B cell (primary cell): ENCODE measurements around the gene OR1L6. TPM values are rescaled to one million over a fixed set of nuclear protein-coding genes. Genes with fewer than 3 reads are reported as not detected.

ENCODE experiments used
- ATAC-seq: fragments of 200-7000 bp; cut with Tn5 transposase; one replicate; pipeline ENCODE4 v1.10.0; 2021; ENCODE audit warnings: low read depth, mild to moderate bottlenecking, moderate number of reproducible peaks, moderate library complexity
- CTCF ChIA-PET: fragments of 350-600 bp; sonication (Branson Sonifier 250); formaldehyde crosslinking; loops from one replicate; lab custom pipeline; 2021; ENCODE audit warnings: antibody characterized with exemption, inconsistent platforms; lab: Charles Lee
- POLR2A ChIA-PET: fragments of 350-600 bp; sonication (Branson Sonifier 250); formaldehyde crosslinking; loops from one replicate; lab custom pipeline; 2021; ENCODE audit warnings: antibody characterized with exemption; lab: Charles Lee
- DNase-seq: peaks from one replicate; pipeline ENCODE4 v3.0.0; 2013
- H2AFZ ChIP-seq: 2 replicates; pipeline ENCODE4 v1.6.1; 2012; ENCODE audit warnings: mild to moderate bottlenecking, low read depth, low read length; ENCODE audit not compliant: insufficient read depth, poor library complexity, severe bottlenecking
- H3K27ac ChIP-seq, 2 donors: 1 replicate in 1 of 2; 2 replicates in 1 of 2; pipeline ENCODE4 v1.5.1; 2012 to 2013; ENCODE audit warnings: low read length in 2 of 2, mild to moderate bottlenecking in 2 of 2, moderate library complexity in 1 of 2
- H3K27me3 ChIP-seq, 4 experiments: fragments of 200-600 bp in 1 of 4; sonication (generic) in 1 of 4; replicated peaks in 1 of 4; 1 replicate in 2 of 4; 2 replicates in 2 of 4; pipeline versions ENCODE4 v1.6.1 to v1.7.0; 2013 to 2016; ENCODE audit warnings: low read length in 3 of 4, mild to moderate bottlenecking in 2 of 4, mixed read lengths in 1 of 4, moderate library complexity in 1 of 4; ENCODE audit not compliant: insufficient read depth in 4 of 4, control insufficient read depth in 3 of 4; ENCODE audit errors: control extremely low read depth in 1 of 4
- H3K36me3 ChIP-seq, 2 experiments: replicated peaks in 1 of 2; 1 replicate in 1 of 2; 2 replicates in 1 of 2; pipeline versions ENCODE4 v1.6.1 to v1.7.1; 2013; ENCODE audit warnings: low read length in 1 of 2; ENCODE audit not compliant: insufficient read depth in 2 of 2, control insufficient read depth in 1 of 2; ENCODE audit errors: control extremely low read depth in 1 of 2, extremely low read depth in 1 of 2
- H3K4me1 ChIP-seq, 2 donors: fragments of 200-600 bp in 1 of 2; sonication (generic) in 1 of 2; 1 replicate in 1 of 2; 2 replicates in 1 of 2; pipeline versions ENCODE4 v1.5.1 to v1.6.1; 2013 to 2017; ENCODE audit warnings: low read length in 2 of 2; ENCODE audit not compliant: control insufficient read depth in 2 of 2, insufficient read depth in 2 of 2
- H3K4me2 ChIP-seq: replicated peaks from 2 replicates; pipeline ENCODE3; 2012; ENCODE audit warnings: mild to moderate bottlenecking, low read depth, low read length; ENCODE audit not compliant: poor library complexity, severe bottlenecking
- H3K4me3 ChIP-seq, 5 experiments: fragments of 200-600 bp in 1 of 5; sonication (generic) in 1 of 5; 1 replicate in 3 of 5; 2 replicates in 2 of 5; pipeline versions ENCODE4 v1.5.1 to v1.7.0; 2011 to 2016; ENCODE audit warnings: low read length in 4 of 5, mild to moderate bottlenecking in 4 of 5, low read depth in 2 of 5, control low read depth in 1 of 5, moderate library complexity in 1 of 5; ENCODE audit not compliant: insufficient read depth in 1 of 5; ENCODE audit errors: control extremely low read depth in 1 of 5, extremely low read depth in 1 of 5
- H3K79me2 ChIP-seq: fragments of 200-600 bp; sonication (generic); one replicate; pipeline ENCODE4 v1.6.0; 2016; ENCODE audit warnings: low read length; ENCODE audit not compliant: control insufficient read depth, insufficient read depth
- H3K9ac ChIP-seq: fragments of 200-600 bp; sonication (generic); 2 replicates; pipeline ENCODE4 v1.6.1; 2017; ENCODE audit warnings: mild to moderate bottlenecking, low read length, moderate library complexity
- H3K9me3 ChIP-seq, 3 donors: one replicate each; pipeline versions ENCODE4 v1.6.1 to v1.7.1; 2013; ENCODE audit warnings: low read length in 2 of 3; ENCODE audit not compliant: control insufficient read depth in 2 of 3, insufficient read depth in 1 of 3; ENCODE audit errors: control extremely low read depth in 1 of 3
- H4K20me1 ChIP-seq: 2 replicates; pipeline ENCODE4 v1.6.0; 2012; ENCODE audit warnings: mild to moderate bottlenecking, low read length; ENCODE audit not compliant: insufficient read depth, control insufficient read depth, poor library complexity, severe bottlenecking
- H3K27ac Mint-ChIP-seq: one replicate; pipeline ENCODE4 v1.8.0; 2021; ENCODE audit warnings: mixed read lengths
- H3K27me3 Mint-ChIP-seq: one replicate; pipeline ENCODE4 v1.8.0; 2021; ENCODE audit warnings: mixed read lengths
- H3K4me1 Mint-ChIP-seq: one replicate; pipeline ENCODE4 v1.8.0; 2021; ENCODE audit warnings: mixed read lengths
- H3K4me3 Mint-ChIP-seq: one replicate; pipeline ENCODE4 v1.8.0; 2021; ENCODE audit warnings: mixed read lengths
- H3K9me3 Mint-ChIP-seq: one replicate; pipeline ENCODE4 v1.8.0; 2022; ENCODE audit warnings: mixed read lengths; ENCODE audit not compliant: insufficient read depth
- EZH2 ChIP-seq: IDR thresholded peaks from 2 replicates; pipeline ENCODE4 v1.6.1; 2012; ENCODE audit warnings: borderline replicate concordance, low read depth, mild to moderate bottlenecking, moderate library complexity, low read length; ENCODE audit not compliant: insufficient read depth, poor library complexity, severe bottlenecking
- WGBS: methylation state at CpG from one replicate; pipeline ENCODE4 v1.1.5; 2013; ENCODE audit warnings: missing lambda C conversion rate; ENCODE audit not compliant: insufficient coverage; 5-methylcytosine and 5-hydroxymethylcytosine counted together
- intact Hi-C: fragments of 100-400 bp; cut with micrococcal nuclease; formaldehyde crosslinking; loops from one replicate; pipeline ENCODE4 v1.10.0; 2022
- polyA minus RNA-seq: library from RNA; depleted of rRNA, polyadenylated mRNA; stranded (reverse); fragments of >200 nt; gene quantifications from 2 replicates; pipeline ENCODE4 v1.2.3, GENCODE V29; 2012
- polyA plus RNA-seq: library from polyadenylated mRNA; depleted of rRNA; stranded (reverse); fragments of >200 nt; gene quantifications from 2 replicates; pipeline ENCODE4 v1.2.3, GENCODE V29; 2012
- total RNA-seq, 2 donors: library from RNA; stranded (reverse); fragments of 120-200 nt in 1 of 2; gene quantifications; 1 replicate in 1 of 2; 2 replicates in 1 of 2; pipeline versions ENCODE4 v1.2.3 to v1.2.4, GENCODE V29; 2013 to 2022
- TF ChIP-seq, protein P1 (sequence below): fragments of 200-600 bp; IDR thresholded peaks from one replicate; pipeline ENCODE4 v1.8.0; 2022; ENCODE audit warnings: antibody characterized with exemption, mild to moderate bottlenecking

The OR1L6 gene, protein sequence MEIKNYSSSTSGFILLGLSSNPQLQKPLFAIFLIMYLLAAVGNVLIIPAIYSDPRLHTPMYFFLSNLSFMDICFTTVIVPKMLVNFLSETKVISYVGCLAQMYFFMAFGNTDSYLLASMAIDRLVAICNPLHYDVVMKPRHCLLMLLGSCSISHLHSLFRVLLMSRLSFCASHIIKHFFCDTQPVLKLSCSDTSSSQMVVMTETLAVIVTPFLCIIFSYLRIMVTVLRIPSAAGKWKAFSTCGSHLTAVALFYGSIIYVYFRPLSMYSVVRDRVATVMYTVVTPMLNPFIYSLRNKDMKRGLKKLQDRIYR
- total RNA-seq (not detected in 2 replicates), polyA plus RNA-seq (not detected in 2 replicates), polyA minus RNA-seq (not detected in 2 replicates)
- total RNA-seq (2013), result not detected

DNA sequence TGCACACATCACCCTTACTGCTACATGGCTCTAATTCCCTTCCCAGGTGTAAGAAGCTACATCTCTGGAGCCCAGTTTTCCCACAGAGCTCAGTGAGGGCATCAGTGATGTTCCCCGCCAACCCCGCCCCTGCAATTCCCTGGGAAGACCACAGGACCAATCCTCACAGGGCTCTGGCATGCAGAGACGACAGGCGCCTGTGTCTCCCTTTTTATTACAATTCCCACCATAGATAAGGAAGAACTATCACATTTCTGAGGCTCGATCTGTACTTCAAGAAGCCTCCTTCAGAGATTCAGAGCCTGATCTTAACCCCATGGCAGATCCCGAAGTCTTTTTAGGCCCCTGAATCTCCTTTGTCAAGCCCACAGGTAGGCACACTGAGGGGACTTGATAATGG is at the start of gene OR1L6:
Gene OR1L6 (plus strand): TSS at position 301 of the 400 bp plus-strand sequence. CDS start 7,545 bp downstream, outside the sequence.
- Mint-ChIP-seq H3K27ac (no peak within 1 kb of the TSS), H3K4me3 (no peak within 1 kb of the TSS), H3K27me3 (peaks cover 12% of the 10 kb centered on the region), H3K9me3 (peaks cover 7% of the 10 kb centered on the region), H3K4me1 (no peaks in the 10 kb centered on the region)
- CTCF ChIA-PET, result no interaction called here
- Histone ChIP-seq H3K27me3 (no peaks in the 10 kb centered on the region), H2AFZ (no peak within 1 kb of the TSS), H3K79me2 (no peaks in the 10 kb centered on the region), H3K9ac (no peak within 1 kb of the TSS), H4K20me1 (no peaks in the 10 kb centered on the region), H3K4me2 (no peak within 1 kb of the TSS), H3K36me3 (no peaks in the 10 kb centered on the region), H3K4me3 (no peak within 1 kb of the TSS), H3K9me3 (peaks cover 0 to 5% (median 2%) of the 10 kb centered on the region in 3 donors), H3K4me1 (no peaks in the 10 kb centered on the region), H3K27ac (no peak within 1 kb of the TSS)
- TF ChIP-seq, protein P1, sequence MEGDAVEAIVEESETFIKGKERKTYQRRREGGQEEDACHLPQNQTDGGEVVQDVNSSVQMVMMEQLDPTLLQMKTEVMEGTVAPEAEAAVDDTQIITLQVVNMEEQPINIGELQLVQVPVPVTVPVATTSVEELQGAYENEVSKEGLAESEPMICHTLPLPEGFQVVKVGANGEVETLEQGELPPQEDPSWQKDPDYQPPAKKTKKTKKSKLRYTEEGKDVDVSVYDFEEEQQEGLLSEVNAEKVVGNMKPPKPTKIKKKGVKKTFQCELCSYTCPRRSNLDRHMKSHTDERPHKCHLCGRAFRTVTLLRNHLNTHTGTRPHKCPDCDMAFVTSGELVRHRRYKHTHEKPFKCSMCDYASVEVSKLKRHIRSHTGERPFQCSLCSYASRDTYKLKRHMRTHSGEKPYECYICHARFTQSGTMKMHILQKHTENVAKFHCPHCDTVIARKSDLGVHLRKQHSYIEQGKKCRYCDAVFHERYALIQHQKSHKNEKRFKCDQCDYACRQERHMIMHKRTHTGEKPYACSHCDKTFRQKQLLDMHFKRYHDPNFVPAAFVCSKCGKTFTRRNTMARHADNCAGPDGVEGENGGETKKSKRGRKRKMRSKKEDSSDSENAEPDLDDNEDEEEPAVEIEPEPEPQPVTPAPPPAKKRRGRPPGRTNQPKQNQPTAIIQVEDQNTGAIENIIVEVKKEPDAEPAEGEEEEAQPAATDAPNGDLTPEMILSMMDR, result no peak
- TF ChIP-seq EZH2, result no peak
- no peak for DNase-seq
- intact Hi-C loops, result no loop called here
- no peak for ATAC-seq
- WGBS, result 88% methylated on average over 6 of the region's 6 CpGs
- POLR2A ChIA-PET, result no interaction called here

DNA sequence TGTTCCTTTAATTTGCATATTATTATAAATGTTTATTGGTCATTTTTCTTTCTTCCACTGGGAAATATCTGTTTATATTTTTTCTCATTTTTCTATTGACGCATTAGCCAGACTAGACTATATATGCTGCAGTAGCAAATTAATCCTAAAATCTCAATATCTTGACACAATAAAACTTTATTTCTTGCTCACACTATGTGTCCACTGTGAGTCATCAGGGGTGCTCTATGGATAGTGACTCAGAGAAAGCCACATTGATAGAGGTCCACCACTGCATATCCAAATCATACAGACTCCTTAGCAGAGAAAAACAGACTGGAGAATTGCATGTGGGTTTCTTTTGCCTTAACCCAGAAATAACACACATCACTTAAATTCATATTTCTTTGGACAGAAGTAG is 46.4 kb upstream of the OR1L6 start:
- no CpG with 5 or more reads among the region's 1 CpG for WGBS
- Histone ChIP-seq H3K4me2 (no peak overlapping the region), H3K27me3 (no peaks in the 10 kb centered on the region), H3K4me1 (no peaks in the 10 kb centered on the region), H3K27ac (no peak overlapping the region), H3K4me3 (no peak overlapping the region), H4K20me1 (no peaks in the 10 kb centered on the region), H3K36me3 (no peaks in the 10 kb centered on the region), H3K9ac (no peak overlapping the region), H3K79me2 (no peaks in the 10 kb centered on the region), H3K9me3 (no peaks in the 10 kb centered on the region), H2AFZ (no peak overlapping the region)
- ATAC-seq (no peak), DNase-seq (no peak)
- Mint-ChIP-seq H3K27ac (no peak overlapping the region), H3K9me3 (peaks cover 8% of the 10 kb centered on the region), H3K27me3 (peaks cover under 1% of the 10 kb centered on the region), H3K4me1 (no peaks in the 10 kb centered on the region), H3K4me3 (no peak overlapping the region)
- CTCF ChIA-PET, result no interaction called here
- intact Hi-C loops, result no loop called here
- POLR2A ChIA-PET, result no interaction called here
- TF ChIP-seq, protein P1, result no peak
